Hepatocyte (in vitro differentiated cells): ENCODE measurements around the gene ANO10.

Experiments
- EZH2 ChIP-seq: fragments of 200-600 bp; sonication (generic); IDR thresholded peaks from 2 replicates; pipeline ENCODE4 v1.6.1; 2016; ENCODE audit warnings: antibody characterized with exemption, mild to moderate bottlenecking, borderline replicate concordance
- EZH2phosphoT487 ChIP-seq: fragments of 200-600 bp; sonication (generic); IDR thresholded peaks from one replicate; pipeline ENCODE4 v1.6.1; 2018; ENCODE audit warnings: antibody characterized with exemption, mild to moderate bottlenecking, low read depth, moderate library complexity; ENCODE audit not compliant: unreplicated experiment, severe bottlenecking
- TF ChIP-seq, protein P1 (sequence below): fragments of 200-600 bp; sonication (generic); IDR thresholded peaks from 2 replicates; pipeline ENCODE4 v1.5.1; 2016; ENCODE audit warnings: antibody characterized with exemption, mild to moderate bottlenecking; ENCODE audit not compliant: poor library complexity

DNA sequence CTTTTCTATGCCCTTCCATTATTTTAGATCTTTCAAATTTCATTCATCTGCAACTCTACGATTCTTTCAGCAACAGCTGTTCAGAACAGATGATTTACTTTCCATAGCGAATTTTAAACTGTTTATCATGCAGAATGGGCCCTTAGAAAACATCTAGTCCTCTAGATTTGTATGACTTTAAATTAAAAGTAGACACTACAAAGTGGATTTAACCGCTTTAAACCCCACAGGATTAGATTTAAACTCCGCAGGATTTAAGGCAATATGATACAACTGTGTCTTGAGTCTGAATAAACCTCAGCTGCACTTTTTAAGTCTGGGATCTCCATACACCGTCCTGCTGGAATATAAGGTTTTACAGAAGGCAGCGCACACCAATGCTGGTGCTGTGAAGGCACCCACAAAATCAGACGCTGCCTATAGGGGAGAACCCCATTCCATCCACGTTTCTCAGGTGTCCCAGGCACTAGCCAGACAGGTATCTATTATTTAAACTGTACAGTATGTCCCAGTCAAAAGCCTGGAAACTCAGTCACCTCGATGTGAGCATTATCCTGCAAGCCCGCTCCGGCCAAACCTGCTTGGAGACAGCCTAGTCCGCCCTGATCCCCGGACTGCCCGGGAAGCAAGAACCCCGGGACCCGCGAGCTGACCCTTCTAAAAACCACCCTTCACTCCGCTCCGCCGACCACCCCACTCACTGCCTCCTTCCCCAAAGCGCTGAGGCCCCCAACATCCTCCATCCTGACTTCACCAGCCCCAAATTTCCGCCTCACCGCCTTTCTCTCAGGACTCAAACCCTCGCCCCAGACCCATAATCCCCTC lies 768 bp downstream of the ANO10 start:
- TF ChIP-seq, protein P1, sequence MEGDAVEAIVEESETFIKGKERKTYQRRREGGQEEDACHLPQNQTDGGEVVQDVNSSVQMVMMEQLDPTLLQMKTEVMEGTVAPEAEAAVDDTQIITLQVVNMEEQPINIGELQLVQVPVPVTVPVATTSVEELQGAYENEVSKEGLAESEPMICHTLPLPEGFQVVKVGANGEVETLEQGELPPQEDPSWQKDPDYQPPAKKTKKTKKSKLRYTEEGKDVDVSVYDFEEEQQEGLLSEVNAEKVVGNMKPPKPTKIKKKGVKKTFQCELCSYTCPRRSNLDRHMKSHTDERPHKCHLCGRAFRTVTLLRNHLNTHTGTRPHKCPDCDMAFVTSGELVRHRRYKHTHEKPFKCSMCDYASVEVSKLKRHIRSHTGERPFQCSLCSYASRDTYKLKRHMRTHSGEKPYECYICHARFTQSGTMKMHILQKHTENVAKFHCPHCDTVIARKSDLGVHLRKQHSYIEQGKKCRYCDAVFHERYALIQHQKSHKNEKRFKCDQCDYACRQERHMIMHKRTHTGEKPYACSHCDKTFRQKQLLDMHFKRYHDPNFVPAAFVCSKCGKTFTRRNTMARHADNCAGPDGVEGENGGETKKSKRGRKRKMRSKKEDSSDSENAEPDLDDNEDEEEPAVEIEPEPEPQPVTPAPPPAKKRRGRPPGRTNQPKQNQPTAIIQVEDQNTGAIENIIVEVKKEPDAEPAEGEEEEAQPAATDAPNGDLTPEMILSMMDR = no peak
- no peak for TF ChIP-seq EZH2phosphoT487
- TF ChIP-seq EZH2 = no peak
